ENCODE measurements around the gene KRT7.

DNA sequence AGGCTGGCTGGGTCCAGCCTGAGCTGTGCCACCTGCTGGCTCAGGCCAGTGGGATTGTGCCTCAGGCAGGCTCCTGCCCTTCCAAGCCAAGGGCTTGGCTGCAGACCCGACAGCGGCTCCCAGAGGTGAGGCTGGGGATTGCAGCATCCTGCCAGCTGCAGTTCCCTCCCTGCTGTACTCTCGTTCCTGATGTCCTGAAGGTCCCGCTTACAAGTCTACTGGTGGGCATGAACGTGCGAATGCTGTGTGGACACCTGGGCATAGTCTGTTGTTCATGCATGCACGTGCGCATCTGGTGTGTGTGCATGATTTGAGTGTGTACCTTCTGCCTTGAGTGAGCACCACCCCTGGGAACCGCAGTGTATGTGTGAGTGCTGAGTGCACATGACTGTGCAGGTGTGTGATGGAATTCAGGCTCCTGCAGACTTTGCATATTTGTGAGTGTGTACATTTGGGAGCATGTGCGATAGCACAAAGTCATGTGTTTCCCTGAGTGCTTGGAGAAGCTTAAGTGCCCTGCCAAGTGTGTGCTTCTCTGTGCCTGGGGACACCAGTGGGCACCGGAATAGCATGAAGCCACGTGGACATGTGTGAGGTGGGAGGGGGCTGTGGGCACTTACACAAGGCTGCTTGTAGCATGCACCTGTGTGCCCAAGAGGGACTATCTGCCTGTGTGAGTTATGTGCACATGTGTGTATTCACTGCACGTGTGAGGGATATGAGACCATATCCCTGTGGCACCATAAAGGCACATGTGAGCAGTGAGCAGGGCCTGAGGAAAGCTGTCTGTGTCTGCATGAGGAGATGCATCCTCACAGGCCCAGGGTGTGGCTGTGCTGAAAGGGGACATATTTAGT lies 19.3 kb upstream of the KRT7 start:
- TF ChIP-seq, protein P1, sequence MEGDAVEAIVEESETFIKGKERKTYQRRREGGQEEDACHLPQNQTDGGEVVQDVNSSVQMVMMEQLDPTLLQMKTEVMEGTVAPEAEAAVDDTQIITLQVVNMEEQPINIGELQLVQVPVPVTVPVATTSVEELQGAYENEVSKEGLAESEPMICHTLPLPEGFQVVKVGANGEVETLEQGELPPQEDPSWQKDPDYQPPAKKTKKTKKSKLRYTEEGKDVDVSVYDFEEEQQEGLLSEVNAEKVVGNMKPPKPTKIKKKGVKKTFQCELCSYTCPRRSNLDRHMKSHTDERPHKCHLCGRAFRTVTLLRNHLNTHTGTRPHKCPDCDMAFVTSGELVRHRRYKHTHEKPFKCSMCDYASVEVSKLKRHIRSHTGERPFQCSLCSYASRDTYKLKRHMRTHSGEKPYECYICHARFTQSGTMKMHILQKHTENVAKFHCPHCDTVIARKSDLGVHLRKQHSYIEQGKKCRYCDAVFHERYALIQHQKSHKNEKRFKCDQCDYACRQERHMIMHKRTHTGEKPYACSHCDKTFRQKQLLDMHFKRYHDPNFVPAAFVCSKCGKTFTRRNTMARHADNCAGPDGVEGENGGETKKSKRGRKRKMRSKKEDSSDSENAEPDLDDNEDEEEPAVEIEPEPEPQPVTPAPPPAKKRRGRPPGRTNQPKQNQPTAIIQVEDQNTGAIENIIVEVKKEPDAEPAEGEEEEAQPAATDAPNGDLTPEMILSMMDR (IDR thresholded peaks at IDR 0.05), result peak; percentile 64
- TF ChIP-seq EZH2 (IDR thresholded peaks at IDR 0.05; ENCODE audit: borderline replicate concordance, insufficient read depth, low read depth, low read length, poor library complexity, severe bottlenecking), result no peak
